Activated CD8-positive, alpha-beta memory T cell treated with anti-CD3 and anti-CD28 coated beads, Interleukin-2, amount 50 U/mL, for 1 hour (primary cell): ENCODE results near the gene TLE2.

Experiments
- DNase-seq: peaks from one replicate; pipeline ENCODE4 v3.0.0-alpha.2; 2020; ENCODE audit errors: extremely low read depth

TLE2 gene

GRCh38 chr19:3036119-3036976, 7.3 kb upstream of the TLE2 start:
- peak; percentile 50 for DNase-seq

GRCh38 chr19:3035542-3036118, 6.5 kb upstream of the TLE2 start:
- DNase-seq, result peak; percentile 94

GRCh38 chr19:3034656-3035541, 5.8 kb upstream of the TLE2 start:
- no peak for DNase-seq

- DNase-seq, result no peak
These were observed 5.3 kb upstream of the TLE2 start for GRCh38 chr19:3034406-3034655.

- no peak for DNase-seq
These were observed 4.7 kb upstream of the TLE2 start for GRCh38 chr19:3033595-3034405.

GRCh38 chr19:3031607-3031867, 2.5 kb upstream of the TLE2 start:
- DNase-seq, result no peak

- no peak for DNase-seq
These were observed 595 bp downstream of the TLE2 start for GRCh38 chr19:3028305-3029064.

GRCh38 chr19:3027981-3028304, 1.1 kb downstream of the TLE2 start:
- no peak for DNase-seq

- DNase-seq, result no peak
These were observed 1.8 kb downstream of the TLE2 start for GRCh38 chr19:3027292-3027691.

GRCh38 chr19:3026768-3027167, 2.3 kb downstream of the TLE2 start:
- no peak for DNase-seq

GRCh38 chr19:3025549-3025886, 3.6 kb downstream of the TLE2 start:
- no peak for DNase-seq

- no peak for DNase-seq
These were observed 4.1 kb downstream of the TLE2 start for GRCh38 chr19:3024870-3025548.

GRCh38 chr19:3024509-3024869, 4.6 kb downstream of the TLE2 start:
- DNase-seq, result no peak

GRCh38 chr19:3020321-3020960, 8.6 kb downstream of the TLE2 start:
- DNase-seq, result no peak

- DNase-seq, result no peak
These were observed 9.7 kb downstream of the TLE2 start for GRCh38 chr19:3019211-3019854.

GRCh38 chr19:3017923-3018322, 11.2 kb downstream of the TLE2 start:
- no peak for DNase-seq

GRCh38 chr19:3015126-3016057, 13.7 kb downstream of the TLE2 start:
- no peak for DNase-seq

- DNase-seq, result no peak
These were observed 14.9 kb downstream of the TLE2 start for GRCh38 chr19:3014135-3014534.

GRCh38 chr19:3013263-3013725, 15.8 kb downstream of the TLE2 start:
- no peak for DNase-seq
